ENCODE results near the gene CYP46A1. TPM values are rescaled to one million over a fixed set of nuclear protein-coding genes. Genes with fewer than 3 reads are reported as not detected.
A peak's percentile ranks its signal among the peaks of the same experiment; 100 is the strongest.

Gene CYP46A1
- total RNA-seq, 4 donors from 2014 or later: 0.13 to 2.5 TPM; not detected in 2

DNA sequence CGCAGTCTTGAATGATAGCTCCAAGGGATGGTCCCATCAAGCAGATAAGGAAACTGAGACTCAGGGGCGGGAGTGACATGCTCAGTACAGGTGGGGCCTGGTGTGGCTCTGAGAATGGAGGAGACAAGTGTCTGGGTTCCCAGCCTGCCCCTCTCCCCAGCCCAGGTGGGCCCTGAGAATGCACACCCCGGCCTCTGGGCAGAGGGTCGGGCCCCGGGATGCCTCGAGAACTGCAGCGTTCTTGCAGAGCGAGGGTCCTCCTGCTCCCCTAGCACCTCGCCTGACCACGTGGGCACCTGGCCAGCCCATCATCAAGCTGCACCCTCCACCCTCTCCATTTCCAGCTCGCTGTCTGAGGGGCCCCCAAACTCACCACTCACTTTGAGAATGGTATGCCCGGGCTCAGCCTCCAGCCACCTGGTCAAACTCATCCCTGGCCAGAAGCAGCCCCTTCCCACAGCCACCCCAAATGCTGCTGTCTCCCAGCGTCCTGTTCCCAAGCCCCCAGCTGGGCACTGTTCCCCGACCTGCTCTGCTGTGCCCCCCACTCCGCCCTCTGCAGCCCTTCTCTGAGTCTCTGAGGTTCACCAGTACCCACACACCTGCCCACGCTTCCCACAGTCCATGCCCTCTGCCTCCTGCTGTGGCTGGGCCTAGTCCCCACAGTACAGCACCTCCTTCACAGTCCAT is 44.3 kb downstream of the CYP46A1 start:
- Histone ChIP-seq H3K9me3 (no peaks in the 10 kb centered on the region), H3K27me3 (no peaks in the 10 kb centered on the region), H3K36me3 (no peaks in the 10 kb centered on the region), H3K27ac (no peak overlapping the region), H3K4me1 (peaks cover 0 to 12% (median 3%) of the 10 kb centered on the region in 4 donors), H3K4me3 (no peak overlapping the region)
- DNase-seq: peak in 2 of 3 donors; percentile 33 to 34
- TF ChIP-seq, protein P1, sequence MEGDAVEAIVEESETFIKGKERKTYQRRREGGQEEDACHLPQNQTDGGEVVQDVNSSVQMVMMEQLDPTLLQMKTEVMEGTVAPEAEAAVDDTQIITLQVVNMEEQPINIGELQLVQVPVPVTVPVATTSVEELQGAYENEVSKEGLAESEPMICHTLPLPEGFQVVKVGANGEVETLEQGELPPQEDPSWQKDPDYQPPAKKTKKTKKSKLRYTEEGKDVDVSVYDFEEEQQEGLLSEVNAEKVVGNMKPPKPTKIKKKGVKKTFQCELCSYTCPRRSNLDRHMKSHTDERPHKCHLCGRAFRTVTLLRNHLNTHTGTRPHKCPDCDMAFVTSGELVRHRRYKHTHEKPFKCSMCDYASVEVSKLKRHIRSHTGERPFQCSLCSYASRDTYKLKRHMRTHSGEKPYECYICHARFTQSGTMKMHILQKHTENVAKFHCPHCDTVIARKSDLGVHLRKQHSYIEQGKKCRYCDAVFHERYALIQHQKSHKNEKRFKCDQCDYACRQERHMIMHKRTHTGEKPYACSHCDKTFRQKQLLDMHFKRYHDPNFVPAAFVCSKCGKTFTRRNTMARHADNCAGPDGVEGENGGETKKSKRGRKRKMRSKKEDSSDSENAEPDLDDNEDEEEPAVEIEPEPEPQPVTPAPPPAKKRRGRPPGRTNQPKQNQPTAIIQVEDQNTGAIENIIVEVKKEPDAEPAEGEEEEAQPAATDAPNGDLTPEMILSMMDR (IDR thresholded peaks at IDR 0.05): no peak
- TF ChIP-seq POLR2A (IDR thresholded peaks at IDR 0.05): no peak

DNA sequence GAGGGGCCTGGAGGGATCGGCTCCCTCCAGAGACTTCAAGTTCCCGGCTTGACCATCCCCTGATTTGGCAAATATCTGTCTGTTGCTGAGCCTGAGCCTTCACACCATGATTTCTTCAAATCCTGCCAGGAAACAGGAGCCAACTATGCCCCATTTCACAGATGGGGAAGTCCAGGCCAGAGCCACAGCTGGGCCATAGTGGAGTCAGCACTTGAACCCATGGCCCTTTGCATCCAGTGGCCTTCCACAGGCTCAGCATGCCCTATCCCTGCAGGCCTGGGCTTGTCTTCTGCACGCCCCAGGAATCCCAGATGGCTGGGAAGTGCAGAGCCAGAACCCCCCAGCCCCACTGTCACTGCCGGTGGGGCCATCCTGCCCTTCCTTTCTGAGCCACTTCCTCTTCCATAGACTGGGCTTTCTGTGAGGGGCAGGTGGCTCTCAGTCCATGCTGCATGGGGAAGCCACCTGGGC is 44.9 kb downstream of the CYP46A1 start:
- Histone ChIP-seq H3K4me1 (peaks cover 0 to 12% (median 3%) of the 10 kb centered on the region in 4 donors), H3K4me3 (no peak overlapping the region), H3K36me3 (no peaks in the 10 kb centered on the region), H3K27ac (no peak overlapping the region), H3K9me3 (no peaks in the 10 kb centered on the region), H3K27me3 (no peaks in the 10 kb centered on the region)
- DNase-seq: peak in 1 of 3 donors; percentile 35
- TF ChIP-seq, protein P1 (IDR thresholded peaks at IDR 0.05): no peak
- no peak for TF ChIP-seq POLR2A (IDR thresholded peaks at IDR 0.05)

DNA sequence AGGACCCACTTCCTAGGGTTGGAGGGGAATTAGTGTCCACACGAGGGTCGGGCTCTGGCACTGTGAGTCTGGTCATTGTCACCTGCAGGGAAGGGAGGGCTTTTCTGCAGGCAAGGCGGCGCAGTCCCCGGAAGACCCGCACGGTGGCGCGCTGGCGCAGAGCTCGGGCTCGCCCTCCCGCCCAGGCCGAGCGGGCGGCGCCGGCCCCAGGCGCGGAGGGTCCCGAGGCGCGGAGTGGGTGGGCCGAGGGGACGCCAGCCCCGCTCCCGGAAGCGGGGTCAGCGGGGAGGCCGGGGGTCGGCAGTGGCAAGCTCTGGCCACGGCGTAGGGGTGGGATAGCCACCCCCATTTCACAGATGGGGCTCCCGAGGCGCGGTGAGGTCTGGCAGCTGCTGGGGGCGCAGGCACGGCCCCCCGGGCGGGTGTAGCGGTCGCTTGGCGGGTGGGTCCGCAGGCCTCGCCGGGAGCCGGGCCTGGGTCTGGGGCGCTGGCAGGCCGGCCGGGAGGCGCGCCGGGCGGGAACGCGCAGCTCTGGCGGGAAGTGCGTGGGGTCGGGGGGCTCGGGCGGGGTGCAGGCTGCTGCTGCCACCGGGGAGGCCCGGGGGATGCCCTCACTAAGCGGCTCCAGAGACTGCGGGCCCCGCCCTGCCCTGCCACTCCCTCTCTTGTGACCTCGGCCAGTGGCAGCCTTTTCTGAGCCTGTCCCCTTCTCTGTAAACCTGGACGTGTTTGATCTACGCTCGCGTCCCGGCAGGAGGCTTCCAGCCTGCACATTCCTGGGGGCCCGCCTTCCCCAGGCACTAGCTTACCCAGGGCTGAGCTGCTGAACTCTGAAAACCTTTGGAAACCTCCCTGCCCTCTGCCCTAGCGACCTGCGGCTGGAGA is 46.1 kb downstream of the CYP46A1 start:
- Histone ChIP-seq H3K4me3 (peak overlapping the region; percentile 27 to 65 (median 46)), H3K36me3 (no peaks in the 10 kb centered on the region), H3K9me3 (no peaks in the 10 kb centered on the region), H3K4me1 (peaks cover 0 to 12% (median 3%) of the 10 kb centered on the region in 4 donors), H3K27ac (no peak overlapping the region), H3K27me3 (no peaks in the 10 kb centered on the region)
- no peak for TF ChIP-seq POLR2A (IDR thresholded peaks at IDR 0.05)
- TF ChIP-seq, protein P1 (IDR thresholded peaks at IDR 0.05): peak; percentile 35 to 88 (median 74)
- DNase-seq: peak; percentile 38 to 81 (median 73)

DNA sequence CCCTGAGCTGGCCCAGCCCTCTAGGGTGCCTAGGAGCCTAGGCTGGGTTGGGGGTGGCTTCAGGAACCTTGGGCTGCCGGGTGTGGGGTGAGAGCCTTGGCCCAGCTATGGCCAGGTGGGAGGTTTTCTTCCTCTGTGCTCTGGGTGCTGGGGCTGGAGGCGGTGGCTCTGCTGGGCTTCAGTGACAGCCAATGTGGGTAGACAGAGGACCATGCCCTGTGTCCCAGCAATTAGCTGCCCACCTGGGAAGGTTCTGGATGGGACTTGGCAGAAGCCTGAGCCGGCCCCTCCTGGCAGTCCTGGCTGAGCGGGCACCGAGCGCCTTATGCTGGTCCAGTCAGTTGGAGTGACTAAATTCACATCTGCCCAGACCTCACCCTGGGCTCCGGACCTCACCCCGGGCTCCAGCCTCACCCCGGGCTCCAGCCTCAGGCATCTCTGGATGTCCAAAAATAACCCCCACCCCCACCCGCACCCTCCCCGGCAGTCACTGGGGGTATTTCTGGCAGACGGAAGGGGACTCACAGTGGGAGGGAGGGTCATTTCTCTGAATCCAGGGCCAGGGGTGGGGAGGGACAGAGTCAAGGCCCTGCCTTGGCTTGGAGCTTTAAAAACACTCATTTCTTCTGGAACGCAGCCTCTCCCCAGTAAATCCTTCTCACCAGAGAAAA is 46.9 kb downstream of the CYP46A1 start:
- Histone ChIP-seq H3K27ac (no peak overlapping the region), H3K4me3 (peak overlapping the region in 1 of 4 donors; percentile 56), H3K36me3 (no peaks in the 10 kb centered on the region)

More for the DNA sequence above, 46.9 kb downstream of the CYP46A1 start:
- TF ChIP-seq POLR2A (IDR thresholded peaks at IDR 0.05): no peak
- TF ChIP-seq, protein P1 (IDR thresholded peaks at IDR 0.05): no peak
- DNase-seq: peak in 2 of 3 donors; percentile 35 to 45
- no peaks in the 10 kb centered on the region for H3K27me3 ChIP-seq
- no peaks in the 10 kb centered on the region for H3K9me3 ChIP-seq
- H3K4me1 ChIP-seq: peaks cover 0 to 12% (median 3%) of the 10 kb centered on the region in 4 donors

All from Peyer's patch (tissue), 4 donors.